Thyroid gland (tissue), 4 donors: Measurements from ENCODE around the gene DDX23.

ENCODE experiments used
- POLR2A ChIP-seq, 2 donors: fragments of 450-650 bp; IDR thresholded peaks; one replicate each; pipeline ENCODE4 v1.6.1; 2017; ENCODE audit warnings: antibody characterized with exemption in 2 of 2, mild to moderate bottlenecking in 2 of 2, moderate library complexity in 1 of 2
- TF ChIP-seq, protein P1 (sequence below), 6 experiments: fragments of 200-600 bp in 3 of 6; fragments of 450-650 bp in 3 of 6; sonication (generic) in 3 of 6; IDR thresholded peaks; one replicate each; pipeline ENCODE4 v1.5.1; 2016 to 2019; ENCODE audit warnings: antibody characterized with exemption in 6 of 6, mild to moderate bottlenecking in 2 of 6, inconsistent platforms in 1 of 6, moderate library complexity in 1 of 6

DNA sequence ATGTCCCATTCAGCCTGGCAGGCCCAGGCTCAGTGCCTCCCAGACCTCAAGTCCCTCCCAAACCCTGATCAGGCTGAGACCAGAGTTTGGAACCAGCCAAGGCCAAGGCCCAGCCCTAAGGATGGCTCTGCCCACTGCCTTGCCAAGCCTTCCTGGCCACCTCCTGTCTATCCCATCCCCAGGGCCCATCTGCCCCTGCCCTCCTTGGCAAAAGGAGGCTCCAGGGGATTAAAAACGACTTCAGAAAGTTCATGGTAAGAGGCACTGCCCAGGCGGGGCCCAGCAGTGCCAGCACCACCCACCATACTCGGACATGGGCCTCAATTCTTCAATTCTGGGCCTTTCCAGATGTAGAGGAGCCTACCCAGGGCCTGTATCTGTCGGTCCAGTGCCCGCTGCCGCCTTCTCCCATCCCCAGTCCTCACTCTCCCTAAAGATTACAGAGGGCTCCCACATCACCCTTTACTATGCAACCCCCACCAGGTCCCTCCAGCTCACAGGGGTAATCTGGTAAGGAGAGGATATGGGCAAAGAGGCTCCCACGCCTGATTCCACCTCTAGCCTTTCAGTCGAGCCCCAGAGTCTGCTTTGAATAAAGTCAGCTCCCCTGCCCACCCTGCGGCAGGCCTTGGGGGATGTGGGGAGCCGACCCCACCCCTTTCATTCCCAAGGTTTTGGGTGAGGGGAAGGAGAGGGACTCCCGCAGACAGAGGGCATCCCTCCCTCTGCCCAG lies 64.0 kb downstream of the DDX23 start:
- TF ChIP-seq, protein P1, sequence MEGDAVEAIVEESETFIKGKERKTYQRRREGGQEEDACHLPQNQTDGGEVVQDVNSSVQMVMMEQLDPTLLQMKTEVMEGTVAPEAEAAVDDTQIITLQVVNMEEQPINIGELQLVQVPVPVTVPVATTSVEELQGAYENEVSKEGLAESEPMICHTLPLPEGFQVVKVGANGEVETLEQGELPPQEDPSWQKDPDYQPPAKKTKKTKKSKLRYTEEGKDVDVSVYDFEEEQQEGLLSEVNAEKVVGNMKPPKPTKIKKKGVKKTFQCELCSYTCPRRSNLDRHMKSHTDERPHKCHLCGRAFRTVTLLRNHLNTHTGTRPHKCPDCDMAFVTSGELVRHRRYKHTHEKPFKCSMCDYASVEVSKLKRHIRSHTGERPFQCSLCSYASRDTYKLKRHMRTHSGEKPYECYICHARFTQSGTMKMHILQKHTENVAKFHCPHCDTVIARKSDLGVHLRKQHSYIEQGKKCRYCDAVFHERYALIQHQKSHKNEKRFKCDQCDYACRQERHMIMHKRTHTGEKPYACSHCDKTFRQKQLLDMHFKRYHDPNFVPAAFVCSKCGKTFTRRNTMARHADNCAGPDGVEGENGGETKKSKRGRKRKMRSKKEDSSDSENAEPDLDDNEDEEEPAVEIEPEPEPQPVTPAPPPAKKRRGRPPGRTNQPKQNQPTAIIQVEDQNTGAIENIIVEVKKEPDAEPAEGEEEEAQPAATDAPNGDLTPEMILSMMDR (IDR thresholded peaks at IDR 0.05): no peak
- TF ChIP-seq POLR2A (IDR thresholded peaks at IDR 0.05): no peak
